Liver (tissue), 9 donors: ENCODE data around the gene WSCD2. TPM values are rescaled to one million over a fixed set of nuclear protein-coding genes. Genes with fewer than 3 reads are reported as not detected.

Experiments used
- DNase-seq: peaks from one replicate; pipeline ENCODE4 v3.0.0-alpha.2; 2017; ENCODE audit warnings: low spot score
- H3K27ac ChIP-seq, 2 donors: one replicate each; pipeline ENCODE4 v1.7.0; 2013; ENCODE audit warnings: inconsistent platforms in 2 of 2, low read length in 2 of 2, control low read depth in 1 of 2, low read depth in 1 of 2, mild to moderate bottlenecking in 1 of 2
- H3K27me3 ChIP-seq, 4 donors: one replicate each; pipeline versions ENCODE4 v1.6.1 to v1.7.0; 2013; ENCODE audit warnings: low read length in 3 of 4, inconsistent platforms in 1 of 4, mild to moderate bottlenecking in 1 of 4, moderate library complexity in 1 of 4; ENCODE audit not compliant: control insufficient read depth in 4 of 4, insufficient read depth in 4 of 4
- H3K36me3 ChIP-seq, 4 donors: one replicate each; pipeline versions ENCODE4 v1.6.1 to v1.7.0; 2013; ENCODE audit warnings: low read length in 3 of 4, mild to moderate bottlenecking in 3 of 4, low read depth in 1 of 4, moderate library complexity in 1 of 4; ENCODE audit not compliant: control insufficient read depth in 4 of 4, insufficient read depth in 3 of 4
- H3K4me1 ChIP-seq, 4 donors: one replicate each; pipeline versions ENCODE4 v1.6.1 to v1.7.0; 2013; ENCODE audit warnings: low read length in 3 of 4, mild to moderate bottlenecking in 3 of 4, moderate library complexity in 1 of 4; ENCODE audit not compliant: control insufficient read depth in 4 of 4, insufficient read depth in 4 of 4
- H3K4me3 ChIP-seq, 3 donors: one replicate each; pipeline versions ENCODE4 v1.6.1 to v1.7.0; 2013; ENCODE audit warnings: low read length in 3 of 3, control low read depth in 1 of 3, low read depth in 1 of 3, mild to moderate bottlenecking in 1 of 3
- H3K9ac ChIP-seq, 2 donors: one replicate each; pipeline ENCODE4 v1.7.0; 2013; ENCODE audit warnings: low read length in 2 of 2, mild to moderate bottlenecking in 2 of 2, moderate library complexity in 2 of 2, control low read depth in 1 of 2, low read depth in 1 of 2
- H3K9me3 ChIP-seq, 4 donors: one replicate each; pipeline versions ENCODE4 v1.6.1 to v1.7.0; 2013; ENCODE audit warnings: low read length in 3 of 4; ENCODE audit not compliant: control insufficient read depth in 4 of 4
- ATF3 ChIP-seq: IDR thresholded peaks from 2 replicates; pipeline ENCODE4 v1.6.1; 2016; ENCODE audit warnings: antibody characterized with exemption
- EGR1 ChIP-seq, 2 donors: IDR thresholded peaks; 2 replicates each; pipeline ENCODE4 v1.6.1; 2016 to 2018; ENCODE audit warnings: antibody characterized with exemption in 2 of 2, low read depth in 2 of 2
- FOXA2 ChIP-seq: IDR thresholded peaks from 2 replicates; pipeline ENCODE4 v1.6.1; 2016; ENCODE audit warnings: antibody characterized with exemption
- GABPA ChIP-seq, 2 donors: IDR thresholded peaks in 1 of 2; conservative IDR thresholded peaks in 1 of 2; 2 replicates each; pipeline ENCODE4 v1.6.1; 2016; ENCODE audit warnings: antibody characterized with exemption in 2 of 2, mild to moderate bottlenecking in 1 of 2, moderate library complexity in 1 of 2
- HNF4A ChIP-seq, 2 donors: conservative IDR thresholded peaks; 2 replicates each; pipeline ENCODE4 v1.6.1; 2016; ENCODE audit warnings: antibody characterized with exemption in 2 of 2, mild to moderate bottlenecking in 2 of 2
- HNF4G ChIP-seq: IDR thresholded peaks from 2 replicates; pipeline ENCODE4 v1.6.1; 2016; ENCODE audit warnings: antibody characterized with exemption
- JUND ChIP-seq, 2 donors: IDR thresholded peaks; 2 replicates each; pipeline ENCODE4 v1.6.1; 2016; ENCODE audit warnings: antibody characterized with exemption in 2 of 2
- MAX ChIP-seq: IDR thresholded peaks from 2 replicates; pipeline ENCODE4 v1.6.1; 2016; ENCODE audit warnings: antibody characterized with exemption
- RAD21 ChIP-seq, 2 donors: IDR thresholded peaks; 2 replicates each; pipeline ENCODE4 v1.6.1; 2016; ENCODE audit warnings: antibody characterized with exemption in 2 of 2, mild to moderate bottlenecking in 2 of 2
- RXRA ChIP-seq, 2 donors: IDR thresholded peaks; 2 replicates each; pipeline ENCODE4 v1.6.1; 2017 to 2018; ENCODE audit warnings: antibody characterized with exemption in 2 of 2, mild to moderate bottlenecking in 1 of 2
- SP1 ChIP-seq: IDR thresholded peaks from 2 replicates; pipeline ENCODE4 v1.6.1; 2018; ENCODE audit warnings: antibody characterized with exemption, mild to moderate bottlenecking
- TAF1 ChIP-seq: conservative IDR thresholded peaks from 2 replicates; pipeline ENCODE4 v1.6.1; 2016; ENCODE audit warnings: antibody characterized with exemption, mild to moderate bottlenecking
- YY1 ChIP-seq: IDR thresholded peaks from 2 replicates; pipeline ENCODE4 v1.6.1; 2016; ENCODE audit warnings: antibody characterized with exemption, mild to moderate bottlenecking
- ZBTB33 ChIP-seq: IDR thresholded peaks from 2 replicates; pipeline ENCODE4 v1.6.1; 2016; ENCODE audit warnings: antibody characterized with exemption
- WGBS: extraction: QIAGEN DNeasy Blood & Tissue Kit; methylation state at CpG from one replicate; pipeline ENCODE4 v1.1.7; 2013; 5-methylcytosine and 5-hydroxymethylcytosine counted together
- polyA plus RNA-seq, 2 donors: library from polyadenylated mRNA; stranded (reverse) in 1 of 2; unstranded in 1 of 2; fragments of 200-250 nt in 1 of 2; fragments of >200 nt in 1 of 2; fragmentation: Nextera tagmentation in 1 of 2; extraction: Ambion mirVana in 1 of 2; gene quantifications; one replicate each; pipeline versions ENCODE4 v1.2.1 to v1.2.3, GENCODE V29; 2013 to 2015
- total RNA-seq, 2 donors: library from RNA; depleted of rRNA; stranded (reverse); fragments of >200 nt; gene quantifications; one replicate each; pipeline ENCODE4 v1.2.3, GENCODE V29; 2014
- donor health status: healthy.
- donor health status: healthy.
- donor health status: healthy.
- donor health status: healthy.
- donor health status: healthy.

The WSCD2 gene
- total and polyA plus RNA-seq, 4 donors, result under 0.01 to 0.09 (median 0.05) TPM; not detected in 1

GRCh38 chr12:108235985-108236263 is 106.8 kb downstream of the WSCD2 start:
- WGBS, result 38% methylated on average over 3 of the region's 3 CpGs
- DNase-seq, result no peak

GRCh38 chr12:108236366-108236765 is 107.3 kb downstream of the WSCD2 start:
- WGBS, result 86% methylated on average over 1 of the region's 1 CpG
- H3K36me3 ChIP-seq, result no peaks in the 10 kb centered on the region
- H3K4me1 ChIP-seq, result no peaks in the 10 kb centered on the region
- no peak overlapping the region for H3K9ac ChIP-seq
- peaks cover 0 to 2% (median 1%) of the 10 kb centered on the region in 4 donors for H3K27me3 ChIP-seq
- H3K27ac ChIP-seq, result no peak overlapping the region
- no peak for DNase-seq
- H3K9me3 ChIP-seq, result peaks cover 0 to 8% (median 3%) of the 10 kb centered on the region in 4 donors
- TF ChIP-seq HNF4A (conservative IDR thresholded peaks at IDR 0.05), result no peak
- no peak for TF ChIP-seq MAX
- TF ChIP-seq SP1, result no peak
- no peak for TF ChIP-seq TAF1
- no peak for TF ChIP-seq YY1
- TF ChIP-seq HNF4G, result no peak
- TF ChIP-seq RAD21 (IDR thresholded peaks at IDR 0.05), result no peak
- TF ChIP-seq ZBTB33, result no peak
- H3K4me3 ChIP-seq, result no peak overlapping the region

More at GRCh38 chr12:108235985-108236263, 106.8 kb downstream of the WSCD2 start:
- no peak overlapping the region for H3K9ac ChIP-seq
- no peak overlapping the region for H3K4me3 ChIP-seq
- no peaks in the 10 kb centered on the region for H3K4me1 ChIP-seq
- H3K9me3 ChIP-seq, result peaks cover 0 to 8% (median 3%) of the 10 kb centered on the region in 4 donors
- no peaks in the 10 kb centered on the region for H3K36me3 ChIP-seq
- no peak for TF ChIP-seq ATF3
- no peak for TF ChIP-seq RAD21 (IDR thresholded peaks at IDR 0.05)
- no peak for TF ChIP-seq HNF4G
- no peak for TF ChIP-seq TAF1
- TF ChIP-seq GABPA (IDR thresholded peaks at IDR 0.05 in 1 of 2, conservative IDR thresholded peaks at IDR 0.05 in 1 of 2), result no peak
- no peak for TF ChIP-seq SP1
- TF ChIP-seq EGR1 (IDR thresholded peaks at IDR 0.05; ENCODE audit: low read depth in 2 of 2), result no peak
- no peak for TF ChIP-seq FOXA2
- TF ChIP-seq HNF4A (conservative IDR thresholded peaks at IDR 0.05), result no peak
- TF ChIP-seq RXRA (IDR thresholded peaks at IDR 0.05), result no peak
- peaks cover 0 to 2% (median 1%) of the 10 kb centered on the region in 4 donors for H3K27me3 ChIP-seq
- no peak overlapping the region for H3K27ac ChIP-seq

- no peak overlapping the region for H3K4me3 ChIP-seq
- no peak overlapping the region for H3K27ac ChIP-seq
- TF ChIP-seq JUND (IDR thresholded peaks at IDR 0.05) (no peak), RXRA (IDR thresholded peaks at IDR 0.05) (no peak), TAF1 (no peak), MAX (no peak), GABPA (IDR thresholded peaks at IDR 0.05 in 1 of 2, conservative IDR thresholded peaks at IDR 0.05 in 1 of 2) (no peak), YY1 (no peak)
- H3K9ac ChIP-seq, result no peak overlapping the region
- no peak for DNase-seq
- H3K36me3 ChIP-seq, result no peaks in the 10 kb centered on the region
- H3K4me1 ChIP-seq, result no peaks in the 10 kb centered on the region
- WGBS, result 84% methylated on average over 3 of the region's 3 CpGs
- H3K27me3 ChIP-seq, result peaks cover 0 to 2% (median under 1%) of the 10 kb centered on the region in 4 donors
- H3K9me3 ChIP-seq, result peaks cover 0 to 8% (median 3%) of the 10 kb centered on the region in 4 donors
Observed at GRCh38 chr12:108237272-108237671, 108.2 kb downstream of the WSCD2 start.
